HG03064 (cell line): ENCODE measurements around the gene GNG13.

Experiments
- ATAC-seq: cut with Tn5 transposase; IDR thresholded peaks from one replicate; pipeline ENCODE4 v1.9.1; 2021; ENCODE audit warnings: low read depth; ENCODE audit not compliant: unreplicated experiment

The GNG13 gene

DNA sequence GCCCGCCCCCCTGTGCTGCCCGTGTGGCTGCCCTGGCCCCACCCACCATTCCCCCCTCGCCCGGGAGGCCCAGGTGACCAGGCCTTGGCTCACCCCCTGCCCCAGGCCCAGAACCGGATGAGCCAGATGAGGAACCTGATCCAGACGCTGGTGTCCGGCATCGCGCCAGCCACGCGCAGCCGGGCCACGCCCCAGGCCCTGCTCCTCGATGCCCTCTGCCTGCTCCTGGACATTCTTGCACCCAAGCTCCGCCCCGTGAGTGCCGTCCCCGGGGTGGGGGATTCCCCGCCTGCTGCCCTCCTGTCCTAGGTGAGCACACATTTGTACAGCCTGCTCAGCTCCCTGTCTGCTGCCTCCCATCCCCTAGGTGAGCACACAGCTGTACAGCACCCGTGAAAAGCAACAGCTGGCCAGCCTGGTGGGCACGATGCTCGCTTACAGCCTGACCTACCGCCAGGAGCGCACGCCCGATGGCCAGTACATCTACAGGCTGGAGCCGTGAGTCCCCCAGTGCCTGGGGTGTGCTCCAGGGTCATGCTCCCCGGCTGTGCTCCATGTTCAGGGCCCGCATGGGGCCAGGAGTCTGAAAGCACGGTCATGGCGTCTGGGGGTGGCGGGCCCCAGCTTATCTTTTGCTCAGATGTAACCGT is 4.8 kb downstream of the GNG13 start:
- ATAC-seq = no peak

DNA sequence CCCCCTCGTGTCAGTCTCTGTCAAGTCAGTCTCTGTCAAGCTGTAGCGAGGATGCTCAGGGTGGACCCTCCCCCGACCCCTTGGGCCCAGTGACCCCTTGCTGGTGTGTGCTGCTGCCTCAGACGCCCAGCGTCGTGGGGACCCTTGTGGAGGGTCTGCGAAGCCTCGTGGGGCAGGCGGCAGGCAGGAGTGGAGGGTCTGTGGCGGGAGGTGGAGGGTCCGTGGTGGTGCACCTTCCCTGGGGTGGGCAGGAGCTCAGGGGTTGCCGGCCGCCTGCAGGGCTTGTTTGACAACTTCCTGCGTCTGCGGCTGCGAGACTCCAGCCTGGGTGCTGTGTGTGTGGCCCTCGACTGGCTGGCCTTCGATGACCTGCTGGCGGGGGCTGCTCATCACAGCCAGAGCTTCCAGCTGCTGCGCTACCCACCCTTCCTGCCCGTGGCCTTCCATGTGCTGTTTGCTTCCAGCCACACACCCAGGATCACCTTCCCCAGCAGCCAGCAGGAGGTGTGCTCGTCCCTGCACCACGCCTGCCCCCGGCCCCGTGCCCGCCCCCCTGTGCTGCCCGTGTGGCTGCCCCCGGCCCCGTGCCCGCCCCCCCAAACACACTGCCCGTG is 5.6 kb downstream of the GNG13 start:
- ATAC-seq = no peak

DNA sequence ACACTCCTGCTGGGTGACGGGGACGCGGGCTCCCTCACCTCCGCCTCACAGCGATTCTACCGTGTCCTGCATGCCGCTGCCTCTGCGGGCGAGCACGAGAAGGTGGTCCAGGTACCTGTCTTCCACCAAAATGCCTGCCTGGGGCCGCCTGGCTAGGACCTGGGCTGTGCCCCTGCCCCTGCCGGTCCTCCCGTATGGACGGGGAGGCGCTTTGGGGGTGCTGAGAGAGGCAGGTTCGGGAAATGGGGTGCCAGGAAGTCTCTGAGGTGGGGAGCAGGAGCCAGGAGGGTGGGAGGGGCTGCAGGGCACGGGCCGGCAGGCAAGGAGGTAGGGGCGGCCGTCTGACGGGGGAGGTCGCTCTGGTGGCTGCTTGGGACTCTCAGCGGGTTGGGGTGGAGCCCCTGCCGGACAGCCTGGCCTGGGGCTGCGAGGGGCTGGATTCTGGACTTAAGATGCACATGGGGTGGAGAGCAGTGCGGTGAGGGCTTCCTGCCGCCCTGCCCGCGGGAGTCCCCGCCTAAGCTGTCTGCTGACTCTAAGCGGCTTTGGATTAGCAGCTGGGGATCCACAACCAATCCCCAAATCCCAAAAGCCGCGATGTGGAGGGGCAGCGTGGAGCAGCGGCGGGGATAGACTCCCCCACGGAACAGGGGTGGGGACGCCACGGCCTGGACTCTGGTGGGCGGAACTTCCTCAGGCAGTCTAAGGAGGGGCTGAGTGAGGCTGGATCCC is 6.3 kb downstream of the GNG13 start:
- ATAC-seq = no peak

DNA sequence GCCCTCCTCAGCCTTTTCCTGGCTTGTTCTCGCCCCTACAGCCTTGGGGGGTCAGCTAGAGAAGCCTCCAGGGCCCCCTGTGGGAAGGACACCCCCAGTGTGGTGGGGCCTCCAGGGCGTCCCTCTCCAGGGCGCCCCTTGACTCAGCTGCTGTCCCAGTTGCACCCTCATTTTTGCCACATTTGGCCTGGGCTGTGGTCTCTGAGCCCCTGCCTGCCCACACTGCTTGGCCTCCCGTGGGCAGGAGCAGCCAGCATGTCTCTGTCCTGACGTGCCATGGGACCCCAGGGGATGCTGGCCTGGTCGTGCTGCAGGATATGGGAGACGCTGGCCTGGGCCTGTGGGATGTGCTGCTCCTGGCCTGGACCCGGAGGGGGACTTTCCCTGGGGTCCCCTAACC is 7.1 kb downstream of the GNG13 start:
- ATAC-seq = no peak

DNA sequence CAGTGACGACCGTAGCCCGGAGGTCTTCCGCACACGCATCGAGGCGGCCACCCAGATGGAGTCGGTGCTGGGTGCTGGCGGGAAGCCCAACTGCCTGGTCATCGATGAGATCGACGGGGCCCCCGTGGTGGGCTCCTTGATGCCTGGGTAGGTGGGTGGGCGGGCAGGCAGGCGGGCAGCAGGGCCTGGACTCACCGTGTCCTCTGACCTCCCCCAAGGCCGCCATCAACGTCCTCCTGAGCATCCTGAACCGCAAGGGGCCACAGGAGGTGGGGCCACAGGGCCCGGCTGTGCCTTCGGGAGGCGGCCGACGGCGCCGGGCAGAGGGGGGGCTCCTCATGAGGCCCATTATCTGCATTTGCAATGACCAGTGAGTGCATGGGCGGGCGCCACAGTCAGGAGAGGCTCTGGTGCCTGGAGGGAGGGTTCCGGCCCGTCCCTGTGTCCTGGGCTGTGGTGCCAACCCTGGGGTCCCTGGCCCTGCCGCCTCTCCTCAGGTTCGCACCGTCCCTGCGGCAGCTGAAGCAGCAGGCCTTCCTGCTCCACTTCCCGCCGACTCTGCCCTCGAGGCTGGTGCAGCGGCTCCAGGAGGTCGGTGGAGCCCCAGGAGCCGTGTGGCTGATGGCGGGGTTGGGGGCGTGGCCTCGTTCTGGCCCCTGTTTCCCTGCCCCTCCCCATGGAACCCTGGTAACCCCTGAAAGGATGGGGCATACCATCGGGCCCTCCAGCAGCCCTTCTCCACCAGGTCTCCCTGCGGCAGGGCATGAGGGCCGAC is 8.1 kb downstream of the GNG13 start:
- ATAC-seq = no peak

DNA sequence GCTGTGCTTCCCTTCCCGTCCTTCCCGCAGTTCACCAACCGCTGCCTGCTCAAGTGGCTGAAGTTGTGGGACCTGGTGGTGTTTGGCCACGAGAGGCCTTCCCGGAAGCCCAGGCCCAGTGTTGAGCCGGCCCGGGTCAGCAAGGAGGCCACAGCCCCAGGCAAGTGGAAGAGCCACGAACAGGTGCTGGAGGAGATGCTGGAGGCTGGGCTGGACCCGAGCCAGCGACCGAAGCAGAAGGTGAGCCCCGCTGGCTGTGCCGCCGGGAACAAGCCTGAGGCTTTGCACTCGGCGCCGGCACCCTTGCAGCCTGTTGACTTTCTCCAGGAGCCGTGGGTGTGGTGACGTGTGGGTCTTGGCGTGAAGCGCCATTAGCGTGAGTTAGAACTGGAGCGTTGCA is 9.4 kb downstream of the GNG13 start:
- ATAC-seq = no peak

DNA sequence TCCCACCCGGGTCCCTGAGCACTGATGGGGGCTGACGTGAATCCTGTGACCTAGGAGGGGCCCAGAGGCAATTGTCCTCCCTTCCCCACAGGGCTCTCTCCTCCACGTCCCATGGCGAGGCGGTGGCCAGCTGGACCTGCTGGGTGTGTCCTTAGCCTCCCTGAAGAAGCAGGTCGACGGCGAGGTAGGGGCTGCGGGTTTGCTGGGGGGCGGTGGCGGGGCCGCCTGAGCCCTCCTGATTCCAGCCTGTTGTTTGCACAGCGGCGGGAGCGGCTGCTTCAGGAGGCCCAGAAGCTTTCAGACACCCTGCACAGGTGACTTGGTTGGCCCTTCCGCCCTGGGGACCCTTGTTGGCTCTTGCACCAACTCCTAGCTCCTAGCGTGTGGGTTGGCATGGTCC is 10.4 kb downstream of the GNG13 start:
- no peak for ATAC-seq

DNA sequence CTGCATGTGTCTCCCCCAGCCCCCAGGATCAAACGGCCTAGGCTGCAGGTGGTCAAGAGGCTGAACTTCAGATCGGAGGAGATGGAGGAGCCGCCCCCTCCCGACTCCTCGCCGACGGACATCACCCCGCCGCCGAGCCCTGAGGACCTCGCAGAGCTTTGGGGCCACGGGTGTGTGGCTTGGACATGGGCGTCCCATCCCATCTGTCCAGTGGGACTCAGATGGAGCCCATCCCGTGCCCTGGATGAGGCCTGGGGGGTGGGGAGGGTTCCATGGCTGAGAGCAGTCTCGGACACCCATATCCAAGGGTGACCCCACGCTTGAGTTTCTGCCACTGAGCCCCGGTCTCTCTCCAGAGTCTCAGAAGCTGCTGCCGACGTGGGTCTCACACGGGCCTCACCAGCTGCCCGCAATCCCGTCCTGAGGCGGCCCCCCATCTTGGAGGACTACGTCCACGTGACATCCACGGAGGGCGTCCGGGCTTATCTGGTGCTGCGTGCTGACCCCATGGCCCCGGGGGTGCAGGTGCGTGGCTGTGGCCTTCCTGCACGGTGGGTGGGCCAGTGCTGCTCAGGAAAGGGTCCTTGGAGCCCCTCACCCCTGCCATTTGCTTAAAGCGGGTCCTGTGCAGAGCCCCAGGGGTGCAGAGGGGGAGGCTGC is 11.2 kb downstream of the GNG13 start:
- ATAC-seq = no peak

DNA sequence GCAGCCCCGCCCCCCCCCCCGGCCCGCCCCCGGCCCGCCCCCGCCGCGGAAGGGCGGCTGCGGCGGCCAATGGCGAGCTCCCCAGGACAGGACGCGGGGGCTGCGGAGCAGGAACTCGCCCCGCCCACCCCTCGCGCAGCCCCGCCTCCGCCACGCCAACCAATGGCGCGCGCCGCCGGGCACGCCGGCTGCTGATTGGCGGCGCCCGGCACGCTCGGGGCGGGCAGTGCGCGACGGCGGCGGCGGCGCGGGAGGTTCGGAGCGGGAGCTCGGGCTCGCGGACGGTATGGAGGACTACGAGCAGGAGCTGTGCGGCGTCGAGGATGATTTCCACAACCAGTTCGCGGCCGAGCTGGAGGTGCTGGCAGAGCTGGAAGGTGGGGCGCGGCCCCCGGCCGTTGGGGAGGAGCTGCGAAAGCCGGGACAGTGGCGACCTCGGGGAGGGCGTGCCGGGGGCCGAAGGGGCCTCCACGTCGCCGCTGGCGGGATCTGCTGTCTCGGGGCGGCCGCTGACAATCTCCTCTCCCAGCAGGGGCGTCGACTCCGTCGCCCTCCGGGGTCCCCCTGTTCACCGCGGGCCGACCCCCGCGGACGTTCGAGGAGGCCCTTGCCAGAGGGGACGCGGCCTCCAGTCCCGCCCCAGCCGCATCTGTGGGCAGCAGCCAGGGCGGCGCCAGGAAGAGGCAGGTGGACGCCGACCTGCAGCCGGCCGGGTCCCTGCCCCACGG is 12.0 kb downstream of the GNG13 start, which contains the start of gene CHTF18:
Gene CHTF18, plus strand, starts transcription at position 222 of the 728 bp plus-strand sequence. Its CDS starts 65 bp downstream, at position 287.
- peak; percentile 66 for ATAC-seq

DNA sequence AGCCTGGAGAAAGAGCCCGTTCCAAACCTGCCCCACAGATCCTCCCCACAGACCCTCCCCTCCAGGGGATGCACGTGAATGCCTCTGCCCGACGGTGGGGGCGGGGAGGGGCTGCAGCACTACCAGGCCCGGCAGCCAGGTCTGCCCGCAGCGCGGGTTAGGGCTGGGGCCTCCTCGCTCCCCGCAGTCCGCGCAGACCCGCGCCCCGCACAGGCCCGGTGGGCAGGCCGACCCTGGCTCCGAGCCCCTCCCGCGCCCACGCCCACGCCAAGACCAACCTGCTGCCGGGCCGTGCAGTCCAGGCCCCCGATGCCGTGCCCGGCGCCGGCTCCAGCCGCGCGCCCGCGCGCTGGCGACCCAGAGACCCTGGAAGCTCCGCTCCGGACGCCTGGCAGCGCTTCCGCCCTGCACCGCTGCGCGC is 12.5 kb downstream of the GNG13 start, which contains the start of gene RPUSD1:
Gene RPUSD1, minus strand, starts transcription at position 404 of the 421 bp plus-strand sequence. CDS start 644 bp downstream, outside the sequence.
- peak; percentile 14 for ATAC-seq

DNA sequence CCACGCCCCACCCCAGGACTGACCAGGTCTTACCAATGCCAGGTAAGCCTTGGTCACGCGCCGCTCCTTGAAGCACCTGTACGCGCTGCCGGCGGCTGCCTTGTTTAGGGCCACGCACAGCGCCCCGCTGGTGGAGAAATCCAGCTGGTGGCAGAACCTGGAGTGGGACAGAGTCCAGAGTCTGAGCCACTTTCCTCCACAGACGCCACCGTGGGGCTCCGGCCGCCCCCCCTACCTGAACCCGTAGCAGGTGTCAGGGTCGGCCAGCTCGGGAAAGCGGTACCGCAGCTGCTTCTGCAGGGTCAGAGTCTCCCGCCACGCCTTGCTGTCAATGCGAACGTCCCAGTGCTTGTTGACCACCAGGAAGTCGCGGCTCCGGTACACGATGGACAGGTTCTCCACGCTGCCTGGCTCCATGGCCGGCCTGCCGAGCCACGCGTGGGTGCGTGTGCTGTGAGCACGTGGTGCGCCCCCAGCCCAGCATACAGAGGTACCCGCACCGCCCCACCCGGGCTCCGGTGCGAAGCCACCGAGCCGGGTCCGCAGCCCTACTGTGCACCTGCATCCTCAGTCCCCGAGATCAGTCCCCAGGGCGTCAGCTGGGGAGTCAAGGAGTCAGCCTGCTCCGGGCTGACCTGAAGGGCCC is 13.1 kb downstream of the GNG13 start:
- ATAC-seq = no peak

DNA sequence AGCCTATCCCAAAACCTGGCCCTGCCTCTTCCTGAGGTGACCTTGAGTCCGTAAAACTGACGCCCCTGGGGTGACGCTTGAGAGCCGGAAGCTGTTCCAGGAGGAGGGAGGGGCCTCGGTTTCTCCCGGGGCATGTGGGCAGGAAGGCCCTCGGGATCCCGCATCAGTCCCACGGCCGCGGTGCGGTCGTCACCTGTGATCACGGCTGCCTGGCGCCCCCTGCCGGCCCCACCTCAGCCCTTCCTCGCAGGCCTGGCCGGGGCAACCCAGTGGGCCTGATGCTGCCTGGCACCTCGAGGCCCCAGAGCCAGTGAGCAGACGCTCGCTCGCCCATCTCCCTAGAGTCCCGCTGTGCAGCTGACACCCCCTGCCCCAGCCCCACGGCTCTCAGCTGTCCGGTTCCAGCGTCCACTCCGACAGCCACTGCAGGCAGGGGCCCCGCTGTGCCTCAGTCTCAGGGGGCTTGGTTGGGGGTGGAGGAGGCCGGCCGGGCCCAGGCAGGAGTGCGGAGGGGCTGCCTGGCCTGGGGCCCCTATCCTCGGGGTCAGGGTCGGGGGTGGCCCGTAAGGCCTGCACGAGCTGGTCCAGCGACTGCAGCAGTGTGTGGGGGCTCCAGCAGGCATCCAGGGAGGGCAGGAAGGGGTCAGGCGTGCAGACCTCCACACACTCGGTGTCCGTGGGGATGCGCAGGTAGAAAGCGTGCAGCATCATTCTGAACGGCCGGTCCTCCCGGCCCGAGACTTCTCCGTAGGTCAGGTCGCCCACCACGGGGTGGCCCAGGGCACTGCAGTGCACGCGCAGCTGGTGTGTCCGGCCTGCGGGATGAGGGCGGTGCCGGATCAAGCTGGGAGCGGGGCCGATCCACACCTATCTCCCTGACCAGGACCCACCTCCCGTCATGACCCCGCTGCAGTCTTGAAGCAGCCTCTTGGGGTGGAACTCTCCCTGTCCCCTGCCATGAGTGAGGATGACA is 14.7 kb downstream of the GNG13 start:
- no peak for ATAC-seq

DNA sequence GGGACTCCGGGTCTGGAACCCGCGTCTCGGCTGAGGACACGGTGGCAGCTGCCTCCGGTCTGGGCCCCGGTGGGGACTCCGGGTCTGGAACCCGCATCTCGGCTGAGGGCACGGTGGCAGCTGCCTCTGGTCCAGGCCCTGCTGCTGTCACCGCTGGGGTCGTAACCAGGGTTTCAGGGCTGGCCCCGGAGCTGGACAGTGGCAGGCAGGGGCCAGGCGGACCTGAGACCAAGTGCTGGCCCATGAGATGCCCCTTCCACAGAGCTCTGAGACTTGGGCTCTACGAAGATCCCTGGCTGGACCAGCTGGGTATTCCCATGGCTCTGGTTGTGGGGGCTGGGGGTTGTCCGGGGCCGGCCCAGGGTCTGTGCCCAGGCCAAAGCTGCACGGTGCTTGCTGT is 16.1 kb downstream of the GNG13 start:
- ATAC-seq = no peak

DNA sequence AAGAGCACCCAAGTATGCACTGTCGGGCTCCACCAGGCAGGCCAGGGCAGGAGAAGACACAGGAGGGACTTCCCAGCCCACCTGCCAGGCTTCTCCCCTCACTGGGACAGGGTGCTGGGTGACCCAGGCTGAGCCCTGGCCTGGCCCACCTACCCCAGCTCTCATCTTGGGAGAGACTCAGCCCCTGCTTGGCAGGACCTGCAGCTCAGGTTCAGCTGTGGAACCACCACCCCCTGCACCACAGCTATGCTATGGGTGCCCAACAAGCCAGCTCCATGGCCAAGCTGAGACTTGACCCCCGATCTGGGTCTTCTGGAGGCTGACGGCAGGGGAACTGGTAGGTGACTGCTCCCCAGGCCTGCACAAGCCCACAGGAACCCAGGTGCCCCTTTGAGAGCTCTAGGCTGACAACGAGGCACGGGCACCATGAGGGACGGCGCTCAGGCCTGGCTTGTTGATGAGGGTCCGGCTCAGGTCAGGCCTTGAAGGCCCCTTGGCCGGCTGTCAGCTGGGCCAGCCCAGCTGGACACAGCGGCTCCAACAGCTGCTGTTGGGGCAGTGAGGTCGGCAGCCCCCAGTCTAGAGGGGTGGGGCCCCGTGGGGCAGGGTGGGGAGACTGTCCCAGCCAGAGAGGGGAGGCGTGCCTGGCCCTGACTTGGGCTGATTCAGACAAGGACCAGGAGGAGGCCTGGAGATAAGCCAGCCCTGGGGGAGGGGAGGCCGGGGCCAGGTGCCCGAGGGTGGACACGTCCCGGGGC is 17.0 kb downstream of the GNG13 start:
- ATAC-seq = no peak

DNA sequence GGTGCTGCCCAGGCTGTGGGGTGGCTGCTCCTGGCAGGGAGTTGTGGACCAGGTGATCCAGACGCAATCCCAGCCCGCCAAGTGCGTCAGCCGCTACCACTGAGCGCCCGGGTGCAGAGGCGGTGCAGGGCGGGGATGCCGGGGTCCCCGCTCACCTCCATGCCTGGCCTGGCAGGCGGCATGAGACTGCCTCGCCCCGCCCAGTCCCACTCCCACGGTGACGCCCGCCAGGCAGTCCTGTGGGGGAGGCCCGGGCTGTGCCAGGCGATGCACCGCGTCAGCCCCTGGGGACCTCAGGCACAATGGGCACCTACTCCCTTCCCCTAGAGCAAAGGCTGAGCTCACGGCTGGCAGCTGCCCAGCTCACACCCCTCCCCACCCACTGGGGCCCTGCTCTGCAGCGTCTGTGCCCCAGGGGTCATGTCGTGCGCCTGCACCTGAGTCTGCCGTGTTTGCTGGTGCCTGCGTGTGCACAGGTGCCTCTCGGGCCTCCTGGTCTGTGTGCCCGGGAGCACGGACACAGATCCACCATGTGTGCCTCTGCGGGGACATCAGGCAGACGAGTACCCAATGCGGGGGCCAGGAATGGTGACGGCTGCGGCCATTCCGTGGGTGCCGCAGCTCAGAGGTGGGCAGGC is 17.6 kb downstream of the GNG13 start:
- no peak for ATAC-seq

DNA sequence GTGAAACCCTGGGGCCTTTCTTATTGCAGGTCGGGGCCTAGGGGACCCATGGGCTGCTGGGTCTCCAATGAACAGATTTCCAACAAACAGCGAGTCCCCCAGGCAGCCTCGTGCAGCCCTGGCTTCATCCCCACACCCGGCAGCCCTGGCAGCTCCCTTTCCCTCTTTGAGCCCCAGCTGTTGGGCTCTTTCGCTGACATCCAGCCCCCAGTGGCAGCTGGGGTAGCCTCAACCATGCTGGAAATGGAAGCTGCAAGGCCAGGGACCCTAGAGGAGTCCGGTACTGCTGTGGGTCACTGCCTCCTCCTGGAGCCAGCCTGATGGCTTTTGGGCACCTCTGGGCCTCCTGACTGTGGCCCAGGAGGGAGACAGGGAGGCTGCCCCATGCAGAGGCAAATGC is 18.3 kb downstream of the GNG13 start:
- no peak for ATAC-seq
